ENCODE results near the gene CALHM3.

GRCh38 chr10:103429647-103430046 lies 49.4 kb downstream of the CALHM3 start:
- TF ChIP-seq CTCF (conservative IDR thresholded peaks at IDR 0.05; ENCODE audit: low read depth, low read length) = no peak
- no peak for TF ChIP-seq EZH2 (IDR thresholded peaks at IDR 0.05; ENCODE audit: low read length, unreplicated experiment)
- TF ChIP-seq EZH2phosphoT487 (IDR thresholded peaks at IDR 0.05; ENCODE audit: borderline replicate concordance, low read length) = no peak

All from PC-3 (cell line).